NCI-H510A treated with DMSO at 0.1 percent for 48 hours (cell line): ENCODE results near the gene PLD4.

ENCODE experiments used
- DNase-seq: peaks from one replicate; lab custom pipeline; 2025; lab: John Stamatoyannopoulos, UW

The PLD4 gene

DNA sequence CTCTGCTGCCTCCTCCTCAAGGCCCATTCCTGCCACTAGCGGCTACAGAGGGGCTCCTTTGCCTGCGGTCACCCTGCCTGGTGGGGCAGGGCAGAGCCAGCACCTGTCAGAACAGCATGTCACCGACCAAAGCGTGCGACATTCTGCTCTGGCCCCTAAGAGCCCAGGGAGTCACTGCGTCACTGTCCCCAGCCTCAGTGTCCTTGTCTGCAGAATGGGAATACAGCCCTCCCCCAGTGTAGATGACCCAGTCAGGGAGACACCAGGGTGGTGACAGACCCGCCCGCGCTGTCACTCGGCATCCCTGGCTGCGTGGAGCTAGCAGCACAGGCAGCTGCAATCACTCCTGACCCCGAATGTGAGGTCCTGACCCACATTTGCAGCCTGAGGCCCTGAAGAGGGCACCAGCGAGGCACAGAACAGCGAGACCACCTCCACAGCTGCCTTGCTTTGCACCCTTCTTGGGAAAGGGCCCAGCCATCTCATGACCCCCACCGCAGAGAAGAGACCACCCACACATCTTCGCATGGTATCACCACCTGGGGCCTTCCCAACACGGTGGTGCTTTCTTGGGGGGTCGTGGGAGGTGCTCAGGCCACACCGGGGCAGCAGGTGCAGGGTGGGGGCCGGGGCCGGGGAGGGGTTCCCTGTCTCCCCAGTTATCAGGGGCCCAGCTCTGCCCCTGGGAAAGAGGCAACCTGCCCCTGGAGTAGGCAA, 51.0 kb downstream of the PLD4 start:
- no peak for DNase-seq

DNA sequence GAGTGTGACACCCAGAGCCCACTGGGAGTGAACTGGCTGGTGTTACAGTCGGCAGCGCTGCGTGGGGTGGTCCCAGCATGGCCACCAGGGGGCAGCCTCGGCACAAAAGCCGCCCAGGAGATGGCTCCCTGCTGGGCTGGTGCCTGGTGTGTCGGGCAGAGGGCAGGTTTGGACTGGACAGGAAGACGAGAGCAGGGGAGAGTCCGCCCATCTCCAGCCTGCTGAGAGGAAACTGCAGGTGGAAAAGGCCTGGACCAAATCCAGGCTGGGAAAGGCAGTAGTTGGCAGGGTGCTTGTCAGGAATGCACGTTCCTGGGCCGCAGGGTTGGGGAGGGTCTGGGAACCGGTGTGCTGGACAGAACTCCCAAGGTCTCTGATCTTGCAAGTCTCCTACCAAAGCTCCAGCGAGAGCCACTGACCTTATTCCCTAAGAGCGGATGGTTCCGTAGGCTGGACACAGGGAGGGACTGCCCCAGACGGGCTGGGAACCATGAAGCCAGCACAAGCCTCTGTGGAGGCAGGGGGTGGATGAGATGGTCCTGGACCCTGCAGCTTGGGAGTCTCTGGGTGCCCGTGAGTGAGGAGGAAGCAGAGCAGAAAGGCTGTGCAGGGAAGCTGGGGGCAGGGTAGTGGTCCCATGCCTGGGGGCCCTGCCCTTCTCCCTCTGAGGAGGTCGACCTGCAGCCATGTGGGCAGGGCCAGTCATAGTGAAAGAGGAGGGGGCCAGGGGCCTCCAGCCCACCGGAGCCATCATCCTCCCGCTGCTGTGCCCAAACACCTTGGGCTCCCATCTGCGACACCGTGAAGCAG, 51.7 kb downstream of the PLD4 start:
- peak; percentile 63 for DNase-seq

DNA sequence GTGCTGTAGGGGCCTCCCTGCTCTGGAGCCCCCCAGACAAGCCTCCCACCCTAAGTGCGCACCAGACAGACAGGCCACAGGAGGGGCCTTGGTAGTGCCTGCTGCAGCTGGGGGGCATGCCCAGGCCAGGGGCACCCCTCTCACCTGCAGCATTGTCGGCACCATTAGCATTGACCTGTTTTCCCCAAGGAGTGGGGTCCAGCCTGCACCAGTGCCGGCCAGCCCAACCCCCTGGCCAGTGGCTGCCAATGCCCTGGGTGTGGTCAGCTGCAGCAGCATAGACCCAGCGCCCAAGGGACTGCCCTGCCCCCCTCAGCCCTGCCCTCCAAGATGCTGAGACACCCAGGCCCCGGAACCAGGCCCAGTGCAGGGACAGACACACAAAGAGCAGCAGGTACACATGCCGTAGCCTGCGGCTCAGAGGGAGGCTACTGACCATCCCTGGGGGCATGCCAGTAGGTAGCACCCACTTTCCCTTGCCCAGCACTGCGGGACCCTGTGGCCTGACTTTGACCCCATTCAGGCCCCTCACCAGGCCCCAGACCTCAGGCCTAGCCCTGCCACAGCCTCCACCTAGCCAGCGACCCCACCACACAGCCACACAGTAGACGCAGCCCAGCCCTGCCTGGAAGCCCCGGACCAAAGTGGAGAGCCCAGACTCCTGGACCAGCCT, 52.5 kb downstream of the PLD4 start:
- DNase-seq, result no peak

DNA sequence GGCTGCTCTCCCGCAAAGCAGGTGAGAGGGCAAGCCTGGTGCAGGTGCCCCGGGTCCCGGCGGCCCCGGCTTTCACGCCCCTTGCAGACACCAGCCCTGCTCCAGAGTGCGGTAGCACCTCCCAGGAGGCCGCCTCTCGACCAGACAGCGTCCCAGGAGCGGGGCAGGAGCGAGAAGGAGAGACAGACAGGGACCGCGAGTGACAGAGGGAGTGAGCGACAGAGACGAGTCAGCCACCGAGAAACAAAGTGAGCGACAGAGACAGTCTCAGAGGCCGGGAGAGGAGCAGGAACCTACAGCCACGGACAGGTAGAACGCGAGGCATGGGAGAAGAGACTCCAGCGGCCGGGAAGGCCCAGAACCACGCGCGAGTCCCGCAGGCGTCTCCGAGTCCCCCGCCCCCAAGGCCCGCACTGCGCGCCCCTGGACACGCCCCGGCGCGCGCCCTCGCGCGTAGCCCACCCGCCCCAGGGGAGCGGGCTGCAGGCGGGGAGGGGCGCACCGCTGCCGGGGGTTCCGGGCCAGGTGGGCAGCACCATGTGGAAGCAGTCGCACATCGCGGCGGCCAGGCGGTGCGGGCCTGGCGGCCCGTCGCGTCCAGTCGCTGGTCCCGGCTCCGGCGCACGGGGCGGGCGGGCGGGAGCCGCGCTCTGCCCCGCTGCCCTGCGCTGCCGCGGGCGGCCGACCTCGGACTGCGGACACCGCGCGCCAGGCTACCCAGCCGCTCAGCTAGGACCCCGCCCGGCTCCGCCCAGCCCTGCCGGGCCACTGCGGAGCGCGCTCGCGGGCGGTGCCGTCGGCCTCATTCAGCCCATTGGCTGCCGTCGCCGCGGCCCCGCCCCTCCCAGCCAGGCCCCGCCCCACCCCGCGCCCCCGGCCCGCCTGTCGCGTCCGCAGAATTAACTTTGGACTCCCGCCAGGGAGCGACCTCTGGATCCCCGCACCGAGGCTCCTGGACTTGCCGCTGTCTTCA, 53.3 kb downstream of the PLD4 start, which contains the start of gene AHNAK2:
Gene AHNAK2 (minus strand): TSS at position 694 of the 973 bp plus-strand sequence. CDS start 137 bp downstream, at position 557.
- DNase-seq, result peak; percentile 73

DNA sequence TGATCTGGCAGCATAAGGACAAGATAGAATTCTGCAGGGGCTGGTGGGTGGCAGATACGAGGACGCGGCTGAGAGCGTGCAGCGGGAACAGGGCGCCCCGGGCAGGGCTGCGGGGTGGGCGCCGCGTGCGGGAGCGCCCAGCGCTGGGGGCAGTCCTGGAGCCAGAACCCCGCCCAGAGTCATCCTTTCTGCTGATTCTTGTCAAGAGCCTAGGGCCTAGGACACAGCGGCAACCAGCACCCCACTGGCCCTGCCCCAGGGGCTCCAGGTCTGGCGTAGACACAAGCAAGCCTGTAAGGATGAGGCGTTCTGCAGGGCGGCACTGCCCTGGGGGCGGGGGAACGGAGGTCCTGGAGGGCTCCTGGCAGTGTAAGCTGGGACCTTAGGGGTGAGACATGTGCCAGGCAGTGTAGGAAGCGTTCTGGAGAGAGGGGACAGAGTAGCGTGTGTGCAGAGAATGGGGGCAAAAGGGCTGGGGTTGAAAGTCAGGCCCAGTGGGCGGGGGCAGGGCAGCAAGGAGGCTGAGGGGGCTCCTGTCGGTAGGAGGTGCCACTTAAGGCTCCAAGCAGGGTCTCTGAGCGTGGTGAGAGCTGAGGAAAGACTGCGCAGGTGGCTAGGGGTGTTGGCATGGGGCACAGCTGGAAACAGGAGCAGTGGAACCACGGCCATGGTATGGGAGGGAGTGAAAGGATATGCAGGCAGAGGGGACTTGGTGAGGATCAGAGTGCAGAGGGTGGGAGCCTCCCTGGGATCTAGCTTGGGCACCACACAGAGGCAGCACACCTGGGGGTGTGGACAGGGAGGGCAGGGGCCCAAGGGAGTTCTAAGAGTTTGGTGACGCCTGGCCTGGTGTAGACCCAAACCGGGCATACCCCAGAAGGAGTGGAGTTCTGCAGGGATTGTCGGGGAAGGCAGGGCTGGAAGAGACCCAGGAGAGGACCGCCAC, 54.3 kb downstream of the PLD4 start:
- no peak for DNase-seq

DNA sequence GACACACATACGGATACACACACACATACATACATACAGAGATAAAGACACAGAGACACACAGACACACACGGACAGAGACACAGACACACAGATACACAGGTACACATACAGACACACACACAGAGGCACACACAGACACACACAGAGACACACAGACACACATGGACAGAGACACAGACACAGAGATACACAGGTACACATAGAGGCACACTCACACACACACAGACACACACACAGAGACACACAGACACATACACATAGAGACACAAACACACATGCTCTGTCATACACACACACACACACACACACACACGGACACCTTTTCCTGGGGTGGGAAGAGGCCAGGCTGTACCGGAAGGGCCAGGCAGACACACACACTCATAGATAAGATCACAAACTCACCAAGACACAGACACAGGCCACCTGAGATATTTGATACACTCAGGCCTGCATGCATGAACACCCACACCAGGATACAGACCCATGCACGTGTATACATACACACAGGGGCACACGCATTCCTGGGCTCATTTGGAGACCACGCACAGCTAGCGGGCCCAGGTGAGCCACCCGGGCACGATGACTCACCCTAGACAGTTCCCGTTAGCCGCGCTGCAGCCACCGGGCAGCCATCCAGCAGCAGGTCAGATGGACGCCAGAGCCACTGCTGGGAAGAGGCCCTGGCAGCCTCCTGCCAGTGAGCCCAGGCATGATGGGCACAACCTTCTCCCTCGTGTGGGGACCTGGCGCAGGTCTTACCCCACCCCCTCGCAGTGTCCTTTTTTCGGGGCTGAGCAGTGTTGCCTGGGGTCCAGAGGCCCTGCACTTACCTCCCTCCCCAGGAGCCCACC, 55.3 kb downstream of the PLD4 start:
- DNase-seq, result no peak

DNA sequence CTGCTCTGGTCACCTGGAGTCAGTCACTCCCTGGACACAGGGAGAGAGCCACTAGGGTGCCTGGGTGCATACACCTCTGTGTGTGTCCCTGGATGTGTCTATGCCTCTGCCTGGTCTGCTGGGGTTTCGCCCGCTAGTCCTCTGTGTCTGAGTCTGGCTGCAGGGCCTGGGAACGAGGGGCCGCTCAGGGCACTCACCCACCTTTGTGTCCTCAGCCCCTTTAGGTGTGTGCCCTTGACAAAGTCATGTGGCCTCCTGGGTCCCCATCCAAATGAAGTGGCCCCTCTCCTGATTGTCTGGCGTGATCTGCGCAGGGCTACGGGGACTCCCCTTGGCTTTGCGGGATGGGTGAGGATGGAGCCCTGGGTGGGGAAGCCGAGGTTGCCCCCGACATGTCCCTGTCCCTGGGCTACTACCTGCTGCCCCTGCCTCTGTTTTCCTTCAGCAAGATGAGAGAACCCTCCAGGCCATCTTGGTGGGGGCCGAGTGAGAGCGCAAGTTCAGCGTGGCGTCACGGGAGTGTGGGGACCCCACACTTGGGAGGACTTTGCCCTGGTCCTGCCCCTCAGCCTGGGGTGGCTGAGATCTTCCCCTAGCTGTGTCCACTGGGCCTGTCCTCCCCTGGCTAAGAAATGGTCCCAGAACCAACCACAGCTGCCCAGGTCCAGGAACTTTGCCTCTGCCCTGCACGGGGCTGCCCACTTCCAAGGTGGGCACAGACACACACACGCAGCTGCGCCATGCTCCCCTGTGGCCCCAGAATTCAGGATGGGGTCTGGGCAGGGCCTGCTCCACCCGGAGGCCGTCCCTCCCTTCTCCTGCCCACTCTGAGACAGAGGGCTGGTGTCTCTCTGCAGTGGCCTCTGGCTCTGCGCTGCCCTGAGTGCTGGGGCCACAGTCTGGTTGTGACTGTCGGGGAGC, 56.2 kb downstream of the PLD4 start:
- DNase-seq, result no peak

DNA sequence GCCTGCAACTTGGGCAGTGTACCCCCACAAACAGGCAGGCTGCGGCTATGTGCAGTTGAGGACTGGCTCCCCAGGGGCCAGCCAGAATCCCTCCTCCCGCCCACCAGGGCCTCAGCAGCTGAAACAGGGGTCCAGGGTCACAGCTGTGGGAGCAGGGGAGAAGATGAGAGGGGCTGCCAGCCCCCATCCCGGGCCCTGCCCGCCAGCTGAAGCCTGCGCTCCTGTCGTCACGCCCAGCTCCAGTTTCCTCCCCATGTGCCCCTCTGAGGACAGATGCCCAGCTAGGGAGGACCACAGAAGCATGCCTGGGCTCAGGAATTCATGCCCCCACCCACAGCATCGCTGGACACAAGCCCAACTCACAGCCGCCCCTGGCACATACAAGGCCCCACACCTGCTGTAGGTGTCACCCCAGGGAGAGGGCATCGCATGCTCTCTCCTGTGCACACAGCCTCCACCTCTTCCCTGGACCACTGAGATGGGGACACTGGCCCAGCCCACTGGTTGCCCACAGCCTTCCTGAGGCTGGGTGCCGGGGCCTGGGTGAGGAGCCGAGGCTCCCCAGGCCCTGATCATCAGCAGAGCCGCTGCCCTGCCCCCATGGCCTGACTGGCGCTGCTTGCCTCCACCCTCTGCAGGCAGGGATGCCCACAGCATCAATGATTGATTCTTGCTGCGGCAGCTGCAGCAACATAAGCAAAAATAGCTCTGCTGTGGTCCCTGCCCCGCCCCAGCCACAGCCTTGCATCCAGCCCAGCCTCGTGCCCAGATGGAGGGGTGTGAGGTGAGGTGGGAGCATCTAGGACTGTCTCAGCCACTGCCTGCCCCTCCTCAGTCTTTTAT, 57.2 kb downstream of the PLD4 start:
- DNase-seq, result no peak

DNA sequence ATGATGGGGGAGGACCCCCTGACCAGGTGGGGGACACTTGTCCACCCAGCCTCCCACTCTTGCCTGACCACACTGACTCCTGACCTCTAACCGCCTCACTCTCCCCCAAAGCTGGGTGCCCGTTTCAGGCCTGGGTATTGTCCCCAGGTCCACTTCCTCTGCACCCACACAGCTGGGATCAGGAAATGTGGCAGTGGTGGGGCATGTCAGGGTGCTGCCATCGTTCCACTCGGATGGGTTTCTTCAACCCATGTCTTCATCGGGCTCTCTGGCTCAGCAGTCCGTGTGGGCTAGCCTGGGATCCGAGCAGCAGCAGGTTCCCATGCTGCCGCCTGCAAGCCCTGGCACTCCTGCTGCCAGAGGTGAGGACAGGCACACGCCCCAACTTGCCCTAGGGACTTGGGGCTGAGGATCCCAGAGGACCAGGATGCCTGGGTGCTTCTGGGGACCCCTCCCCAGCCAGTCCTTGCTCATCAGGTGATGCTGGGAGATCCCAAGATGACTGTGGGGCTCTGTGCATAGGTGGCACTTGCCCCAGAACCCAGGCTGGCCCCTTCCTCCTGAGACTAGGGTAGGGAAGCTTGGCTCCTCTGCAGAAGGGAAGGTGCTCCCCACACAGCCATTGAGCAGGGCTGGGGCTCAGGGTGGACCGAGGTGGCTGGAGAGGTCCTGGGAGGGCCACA, 58.0 kb downstream of the PLD4 start:
- DNase-seq, result no peak
